Karpas-422 (cell line): ENCODE measurements around the gene TADA2B. TPM values are rescaled to one million over a fixed set of nuclear protein-coding genes. Genes with fewer than 3 reads are reported as not detected.

Experiments used
- DNase-seq: peaks from one replicate; pipeline ENCODE4 v3.0.0-alpha.2; 2015
- H2AFZ ChIP-seq: fragments of 200-600 bp; sonication (generic); 2 replicates; pipeline ENCODE4 v1.6.1; 2014; ENCODE audit warnings: antibody characterized with exemption, low read length, mixed read lengths
- H3K27ac ChIP-seq: fragments of 200-600 bp; sonication (generic); 2 replicates; pipeline ENCODE4 v1.5.1; 2014; ENCODE audit warnings: mild to moderate bottlenecking, low read length, moderate library complexity
- H3K27me3 ChIP-seq: fragments of 200-600 bp; sonication (generic); 2 replicates; pipeline ENCODE4 v1.6.1; 2014; ENCODE audit warnings: low read length, mixed read lengths
- H3K36me3 ChIP-seq: fragments of 200-600 bp; sonication (generic); 2 replicates; pipeline ENCODE4 v1.6.1; 2014; ENCODE audit warnings: low read length, mixed read lengths; ENCODE audit not compliant: insufficient read depth
- H3K4me1 ChIP-seq: fragments of 200-600 bp; sonication (generic); 2 replicates; pipeline ENCODE4 v1.6.1; 2014; ENCODE audit warnings: mild to moderate bottlenecking, low read length, mixed read lengths
- H3K4me2 ChIP-seq: fragments of 200-600 bp; sonication (generic); 2 replicates; pipeline ENCODE4 v1.6.1; 2014; ENCODE audit warnings: low read length, low read depth, mild to moderate bottlenecking; ENCODE audit not compliant: poor library complexity, severe bottlenecking
- H3K4me3 ChIP-seq: fragments of 200-600 bp; sonication (generic); 2 replicates; pipeline ENCODE4 v1.5.1; 2014; ENCODE audit warnings: mild to moderate bottlenecking, antibody characterized with exemption, low read length, mixed read lengths
- H3K79me2 ChIP-seq: fragments of 200-600 bp; sonication (generic); 2 replicates; pipeline ENCODE4 v1.6.1; 2014; ENCODE audit warnings: mild to moderate bottlenecking, low read length, mixed read lengths
- H3K9ac ChIP-seq: fragments of 200-600 bp; sonication (generic); 2 replicates; pipeline ENCODE4 v1.6.0; 2014; ENCODE audit warnings: low read length
- H3K9me2 ChIP-seq: fragments of 200-600 bp; sonication (generic), shearing (Covaris generic); replicated peaks from 2 replicates; pipeline ENCODE4 v1.6.0; 2014; ENCODE audit warnings: mild to moderate bottlenecking, low read length, moderate library complexity; ENCODE audit not compliant: insufficient read depth
- H3K9me3 ChIP-seq: fragments of 300-700, 200-600 bp; sonication (generic); 2 replicates; pipeline ENCODE4 v1.6.1; 2014; ENCODE audit warnings: low read length, mixed read lengths
- H4K20me1 ChIP-seq: fragments of 200-600 bp; sonication (generic); 2 replicates; pipeline ENCODE4 v1.6.1; 2014; ENCODE audit warnings: mild to moderate bottlenecking, antibody characterized with exemption, low read length, low read depth; ENCODE audit not compliant: insufficient read depth
- total RNA-seq: library from RNA; depleted of rRNA; stranded (reverse); fragments of >200 nt; shearing (Covaris generic); gene quantifications from 2 replicates; pipeline ENCODE4 v1.2.3, GENCODE V29; 2014; ENCODE audit warnings: low replicate concordance

Gene TADA2B
- total RNA-seq, 1 experiment from 2014 or later, result 12.8 TPM

DNA sequence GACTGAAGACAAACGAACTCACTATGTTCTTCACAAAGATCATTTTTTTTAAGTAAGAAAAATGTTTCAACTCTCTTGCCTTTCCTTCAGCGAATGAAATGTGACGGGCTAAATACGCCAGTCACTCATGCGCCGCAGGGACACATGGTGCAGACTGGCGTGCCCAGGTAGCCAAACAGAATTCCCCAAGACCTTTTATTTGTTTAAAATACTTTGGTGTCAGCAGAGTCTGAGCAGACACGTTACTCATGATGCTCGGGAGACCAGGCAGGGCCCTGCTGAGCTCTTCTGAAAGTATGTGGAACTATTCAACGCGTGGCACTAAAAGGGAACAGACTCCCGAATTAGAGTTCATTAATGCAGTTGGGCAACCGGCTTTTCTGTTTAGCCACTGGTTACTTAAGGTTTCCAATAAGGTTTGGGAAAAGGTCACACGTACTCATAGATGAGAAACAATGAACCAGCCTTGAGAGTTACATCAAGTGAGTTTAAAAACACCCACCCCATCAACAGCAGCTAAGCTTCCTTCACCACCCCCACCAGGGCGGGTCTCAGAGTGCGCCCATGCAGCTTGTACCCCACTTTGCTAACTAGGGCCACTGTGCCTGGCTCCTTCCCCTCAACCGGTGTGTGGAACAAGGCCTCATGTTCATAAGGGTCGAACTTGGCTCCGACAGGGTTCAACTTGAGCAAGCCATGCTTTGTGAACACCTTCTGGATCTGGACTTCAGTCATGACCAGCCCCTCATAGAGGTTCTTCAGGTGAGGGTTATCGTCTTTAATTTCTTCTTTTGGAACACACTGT is 17.4 kb downstream of the TADA2B start:
- no peak for DNase-seq
- peaks cover 24% of the 10 kb centered on the region for H3K79me2 ChIP-seq
- no peaks in the 10 kb centered on the region for H3K27me3 ChIP-seq
- peaks cover 18% of the 10 kb centered on the region for H4K20me1 ChIP-seq
- H3K4me1 ChIP-seq, result peaks cover 1% of the 10 kb centered on the region
- no peak overlapping the region for H2AFZ ChIP-seq
- H3K9ac ChIP-seq, result no peak overlapping the region
- H3K4me3 ChIP-seq, result no peak overlapping the region
- no peak overlapping the region for H3K4me2 ChIP-seq
- H3K9me2 ChIP-seq, result no peaks in the 10 kb centered on the region
- no peaks in the 10 kb centered on the region for H3K9me3 ChIP-seq
- H3K36me3 ChIP-seq, result peaks cover 54% of the 10 kb centered on the region; the same call in 1 of the 2 replicates
- no peak overlapping the region for H3K27ac ChIP-seq

GRCh38 chr4:7061815-7062214 is 18.6 kb downstream of the TADA2B start:
- H3K4me1 ChIP-seq, result peaks cover 13% of the 10 kb centered on the region
- no peak overlapping the region for H3K9ac ChIP-seq
- H4K20me1 ChIP-seq, result peaks cover 30% of the 10 kb centered on the region
- H3K36me3 ChIP-seq, result peaks cover 54% of the 10 kb centered on the region; the same call in 1 of the 2 replicates
- no peak overlapping the region for H3K27ac ChIP-seq
- H3K27me3 ChIP-seq, result no peaks in the 10 kb centered on the region
- peaks cover 36% of the 10 kb centered on the region for H3K79me2 ChIP-seq
- DNase-seq, result no peak
- H2AFZ ChIP-seq, result no peak overlapping the region
- H3K9me3 ChIP-seq, result no peaks in the 10 kb centered on the region
- H3K4me3 ChIP-seq, result no peak overlapping the region
- H3K9me2 ChIP-seq, result no peaks in the 10 kb centered on the region
- H3K4me2 ChIP-seq, result no peak overlapping the region

GRCh38 chr4:7062816-7063215 is 19.6 kb downstream of the TADA2B start:
- H3K9me3 ChIP-seq, result no peaks in the 10 kb centered on the region
- no peaks in the 10 kb centered on the region for H3K27me3 ChIP-seq
- H3K4me1 ChIP-seq, result peaks cover 14% of the 10 kb centered on the region
- no peak overlapping the region for H2AFZ ChIP-seq
- no peak overlapping the region for H3K4me3 ChIP-seq
- no peak overlapping the region for H3K4me2 ChIP-seq
- peaks cover 32% of the 10 kb centered on the region for H4K20me1 ChIP-seq
- DNase-seq, result no peak
- no peaks in the 10 kb centered on the region for H3K9me2 ChIP-seq
- no peak overlapping the region for H3K27ac ChIP-seq
- peaks cover 54% of the 10 kb centered on the region; the same call in 1 of the 2 replicates for H3K36me3 ChIP-seq
- H3K79me2 ChIP-seq, result peaks cover 46% of the 10 kb centered on the region
- H3K9ac ChIP-seq, result no peak overlapping the region

- no peak overlapping the region for H3K27ac ChIP-seq
- no peak overlapping the region for H3K9ac ChIP-seq
- H3K79me2 ChIP-seq, result peaks cover 46% of the 10 kb centered on the region
- peaks cover 32% of the 10 kb centered on the region for H4K20me1 ChIP-seq
- no peak overlapping the region for H2AFZ ChIP-seq
- peaks cover 54% of the 10 kb centered on the region; the same call in 1 of the 2 replicates for H3K36me3 ChIP-seq
- H3K4me1 ChIP-seq, result peaks cover 14% of the 10 kb centered on the region
- no peak for DNase-seq
- H3K27me3 ChIP-seq, result no peaks in the 10 kb centered on the region
- no peak overlapping the region for H3K4me2 ChIP-seq
- no peak overlapping the region for H3K4me3 ChIP-seq
- no peaks in the 10 kb centered on the region for H3K9me3 ChIP-seq
- no peaks in the 10 kb centered on the region for H3K9me2 ChIP-seq
Observed at GRCh38 chr4:7063362-7063761, 20.2 kb downstream of the TADA2B start.

DNA sequence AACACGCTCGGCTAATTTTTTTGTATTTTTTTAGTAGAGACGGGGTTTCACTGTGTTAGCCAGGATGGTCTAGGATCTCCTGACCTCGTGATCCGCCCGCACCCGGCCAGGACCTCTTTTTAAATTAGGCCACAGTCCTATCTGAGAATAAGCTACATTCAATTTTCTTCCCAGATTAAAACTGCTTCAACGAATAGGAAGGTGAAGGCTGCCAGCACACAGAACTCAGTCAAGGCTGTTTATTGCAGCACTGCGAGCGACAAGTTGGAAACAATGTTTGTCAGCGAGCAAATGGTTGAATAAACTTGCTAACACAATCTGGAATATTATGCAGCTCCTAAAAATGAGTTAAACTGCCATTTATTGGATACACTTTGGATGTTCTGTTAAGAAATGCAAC is 22.8 kb downstream of the TADA2B start:
- H3K27me3 ChIP-seq, result no peaks in the 10 kb centered on the region
- no peak overlapping the region for H2AFZ ChIP-seq
- peaks cover 32% of the 10 kb centered on the region for H4K20me1 ChIP-seq
- H3K79me2 ChIP-seq, result peaks cover 43% of the 10 kb centered on the region
- H3K36me3 ChIP-seq, result peaks cover 30% of the 10 kb centered on the region; the same call in 1 of the 2 replicates
- H3K4me1 ChIP-seq, result peaks cover 25% of the 10 kb centered on the region
- H3K27ac ChIP-seq, result no peak overlapping the region
- H3K9ac ChIP-seq, result peak overlapping the region; percentile 88; the same call in 1 of the 2 replicates
- no peaks in the 10 kb centered on the region for H3K9me2 ChIP-seq
- H3K9me3 ChIP-seq, result no peaks in the 10 kb centered on the region
- peak overlapping the region; percentile 84; the same call in 1 of the 2 replicates for H3K4me3 ChIP-seq
- peak overlapping the region; percentile 86 for H3K4me2 ChIP-seq
- no peak for DNase-seq

GRCh38 chr4:7066493-7066892 is 23.3 kb downstream of the TADA2B start:
- Histone ChIP-seq H3K79me2 (peaks cover 43% of the 10 kb centered on the region), H4K20me1 (peaks cover 32% of the 10 kb centered on the region), H3K27me3 (no peaks in the 10 kb centered on the region), H3K27ac (no peak overlapping the region), H3K4me2 (peak overlapping the region; percentile 86), H3K9ac (peak overlapping the region; percentile 88), H3K4me1 (peaks cover 25% of the 10 kb centered on the region), H3K36me3 (peaks cover 26% of the 10 kb centered on the region; the same call in 1 of the 2 replicates), H3K9me2 (no peaks in the 10 kb centered on the region), H2AFZ (no peak overlapping the region), H3K4me3 (peak overlapping the region; percentile 84), H3K9me3 (no peaks in the 10 kb centered on the region)
- no peak for DNase-seq

DNA sequence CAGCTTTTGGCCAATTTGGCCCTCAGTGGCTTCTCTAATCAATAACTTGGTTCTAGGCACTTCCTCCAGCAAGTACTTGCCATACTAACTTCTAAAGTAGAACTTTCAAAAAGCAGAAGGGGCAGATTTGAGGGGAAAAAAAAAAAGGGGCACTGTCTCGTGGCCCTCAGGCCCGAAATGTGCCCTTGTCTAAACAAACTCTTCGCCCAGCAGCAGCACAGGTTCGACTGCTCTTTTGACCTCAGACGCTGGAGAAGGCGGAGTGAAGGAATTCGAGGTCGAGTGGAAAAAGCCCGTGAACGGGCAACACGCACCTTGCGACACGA is 23.9 kb downstream of the TADA2B start:
- Histone ChIP-seq H3K4me1 (peaks cover 25% of the 10 kb centered on the region), H3K9me3 (no peaks in the 10 kb centered on the region), H3K27me3 (no peaks in the 10 kb centered on the region), H3K4me2 (peak overlapping the region; percentile 86), H3K36me3 (peaks cover 20% of the 10 kb centered on the region; the same call in 1 of the 2 replicates), H3K9ac (peak overlapping the region; percentile 88), H4K20me1 (peaks cover 28% of the 10 kb centered on the region), H3K4me3 (peak overlapping the region; percentile 84), H3K79me2 (peaks cover 43% of the 10 kb centered on the region), H3K27ac (peak overlapping the region; percentile 6; the same call in 1 of the 2 replicates), H3K9me2 (no peaks in the 10 kb centered on the region), H2AFZ (no peak overlapping the region)
- peak; percentile 46 for DNase-seq

DNA sequence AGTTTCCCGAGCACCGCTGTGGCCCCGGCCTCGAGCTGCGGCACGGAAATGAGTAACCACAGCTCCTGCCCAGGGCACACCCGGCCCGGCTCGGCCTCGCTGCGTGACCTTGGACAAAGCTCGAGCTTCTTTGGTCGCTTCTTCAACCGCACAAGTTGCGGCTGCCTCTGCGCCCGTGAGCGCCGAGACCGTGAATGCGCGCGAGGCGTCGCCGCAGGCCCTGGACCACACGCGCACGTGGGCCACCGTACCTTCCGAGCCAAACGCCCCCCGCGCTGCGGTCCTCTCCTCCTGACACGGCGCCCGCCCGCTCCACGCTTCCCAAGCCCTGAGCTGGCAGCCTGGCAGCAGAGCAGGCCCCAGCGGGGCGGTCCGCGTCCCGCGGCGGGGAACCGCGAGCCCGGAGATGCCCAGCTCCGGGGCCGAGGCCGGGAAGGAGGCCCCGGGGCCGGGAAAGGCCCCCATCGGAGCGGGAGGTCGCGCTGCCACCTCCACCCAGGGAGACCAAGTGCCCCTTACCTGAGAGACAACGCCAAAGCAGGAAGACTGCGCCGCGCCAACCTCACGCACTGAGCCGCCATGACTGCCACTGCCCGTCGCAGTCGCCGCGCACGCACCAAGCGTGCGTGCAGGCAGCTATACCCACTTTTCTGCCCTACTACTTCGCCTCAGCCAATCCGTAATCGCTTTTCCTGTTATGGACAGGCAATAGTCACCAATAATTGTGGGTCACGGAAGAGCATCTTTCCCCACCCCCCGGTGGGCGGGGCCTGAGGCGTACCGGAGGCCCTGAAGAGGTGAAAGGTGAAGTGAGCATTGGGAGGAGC is 24.5 kb downstream of the TADA2B start, which contains the start of gene GRPEL1:
Gene GRPEL1, minus strand, starts transcription at position 613 of the 827 bp plus-strand sequence. Its CDS starts 32 bp downstream, at position 581.
- Histone ChIP-seq H3K9me2 (no peaks in the 10 kb centered on the region), H3K4me2 (peak within 1 kb of the TSS; percentile 98), H3K27ac (peak within 1 kb of the TSS; percentile 39; the same call in 1 of the 2 replicates), H4K20me1 (peaks cover 28% of the 10 kb centered on the region), H3K9ac (peak within 1 kb of the TSS; percentile 88), H3K4me1 (peaks cover 25% of the 10 kb centered on the region), H3K9me3 (no peaks in the 10 kb centered on the region), H2AFZ (peak within 1 kb of the TSS; percentile 94), H3K4me3 (peak within 1 kb of the TSS; percentile 84), H3K27me3 (no peaks in the 10 kb centered on the region), H3K36me3 (peaks cover 18% of the 10 kb centered on the region; the same call in 1 of the 2 replicates), H3K79me2 (peaks cover 43% of the 10 kb centered on the region)
- peak; percentile 100 for DNase-seq
